SK-N-SH treated with all-trans-retinoic acid at 6 μM for 48 hours (cell line): Measurements from ENCODE around the gene PDS5B.

ENCODE experiments used
- ARNTL ChIP-seq: fragments of 450-650 bp; formaldehyde crosslinking; IDR thresholded peaks from 2 replicates; pipeline ENCODE4 v1.5.0; 2020; ENCODE audit warnings: low read depth, mild to moderate bottlenecking, moderate library complexity, borderline replicate concordance
- CSRNP3 ChIP-seq: fragments of 250-450 bp; sonication (Bioruptor Pico); IDR thresholded peaks from 2 replicates; pipeline ENCODE4 v1.5.1; 2021; ENCODE audit warnings: mild to moderate bottlenecking, moderate library complexity
- ISL1 ChIP-seq: fragments of 250-450 bp; sonication (Bioruptor Pico); IDR thresholded peaks from 2 replicates; pipeline ENCODE4 v2.1.2; 2022; ENCODE audit warnings: mild to moderate bottlenecking, moderate library complexity
- PATZ1 ChIP-seq: fragments of 250-450 bp; sonication (Bioruptor Pico); IDR thresholded peaks from 2 replicates; pipeline ENCODE4 v1.8.0; 2020; ENCODE audit warnings: mild to moderate bottlenecking, moderate library complexity, borderline replicate concordance
- RARB ChIP-seq: fragments of 250-450 bp; sonication (Bioruptor Pico); IDR thresholded peaks from 2 replicates; pipeline ENCODE4 v1.8.0; 2021; ENCODE audit warnings: mild to moderate bottlenecking, moderate library complexity
- SNAI2 ChIP-seq: fragments of 250-450 bp; sonication (Bioruptor Pico); IDR thresholded peaks from 2 replicates; pipeline ENCODE4 v1.5.0; 2020; ENCODE audit warnings: mild to moderate bottlenecking, moderate library complexity
- TSHZ2 ChIP-seq: fragments of 250-450 bp; sonication (Bioruptor Pico); IDR thresholded peaks from 2 replicates; pipeline ENCODE4 v1.5.0; 2020; ENCODE audit warnings: mild to moderate bottlenecking, moderate library complexity
- ZC3H10 ChIP-seq: fragments of 250-450 bp; sonication (Bioruptor Pico); IDR thresholded peaks from 2 replicates; pipeline ENCODE4 v1.5.1; 2021; ENCODE audit warnings: mild to moderate bottlenecking, moderate library complexity
- ZNF70 ChIP-seq: fragments of 450-650 bp; formaldehyde crosslinking; IDR thresholded peaks from 2 replicates; pipeline ENCODE4 v1.5.0; 2020; ENCODE audit warnings: mild to moderate bottlenecking, moderate library complexity

- TF ChIP-seq CSRNP3 (CRISPR knock-in tag) = no peak
- no peak for TF ChIP-seq ISL1 (CRISPR knock-in tag)
- TF ChIP-seq TSHZ2 = no peak
- TF ChIP-seq ARNTL (CRISPR knock-in tag) = no peak
- TF ChIP-seq ZC3H10 (CRISPR knock-in tag) = no peak
- TF ChIP-seq SNAI2 (CRISPR knock-in tag) = no peak
- no peak for TF ChIP-seq ZNF70 (CRISPR knock-in tag)
- TF ChIP-seq PATZ1 (CRISPR knock-in tag) = no peak
- TF ChIP-seq RARB (CRISPR knock-in tag) = no peak
These were observed 36.5 kb upstream of the PDS5B start for GRCh38 chr13:32549788-32550187.
